MM.1S (cell line): ENCODE data around the gene FBXL17.

Source experiments
- EZH2 ChIP-seq: fragments of 300-600 bp; sonication (generic); optimal IDR thresholded peaks from 2 replicates; pipeline ENCODE3; 2017; ENCODE audit warnings: low read depth, mild to moderate bottlenecking, antibody characterized with exemption, low read length, mixed read lengths
- TF ChIP-seq, protein P1 (sequence below): fragments of 300-600 bp; sonication (generic); IDR thresholded peaks from 2 replicates; pipeline ENCODE4 v1.5.1; 2016; ENCODE audit warnings: antibody characterized with exemption, low read length, mixed read lengths

DNA sequence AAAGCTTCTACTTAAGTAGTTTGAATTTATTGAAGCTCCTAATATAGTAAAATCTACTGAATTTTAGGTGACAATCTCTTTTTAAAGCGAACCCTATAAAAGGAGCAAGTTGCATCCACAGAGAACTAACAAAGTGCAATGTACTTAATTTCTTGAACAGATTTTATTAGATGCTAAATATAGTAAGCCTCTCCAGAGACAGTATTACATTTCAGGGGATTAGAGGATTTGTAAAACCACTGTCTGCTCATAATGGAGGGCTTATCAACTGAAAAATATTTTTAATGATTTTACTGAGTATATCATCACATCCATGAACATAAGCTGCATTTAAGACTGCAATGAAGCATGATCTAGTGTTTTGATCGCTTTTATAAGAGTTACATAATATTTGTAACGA is 481.2 kb downstream of the FBXL17 start:
- TF ChIP-seq, protein P1, sequence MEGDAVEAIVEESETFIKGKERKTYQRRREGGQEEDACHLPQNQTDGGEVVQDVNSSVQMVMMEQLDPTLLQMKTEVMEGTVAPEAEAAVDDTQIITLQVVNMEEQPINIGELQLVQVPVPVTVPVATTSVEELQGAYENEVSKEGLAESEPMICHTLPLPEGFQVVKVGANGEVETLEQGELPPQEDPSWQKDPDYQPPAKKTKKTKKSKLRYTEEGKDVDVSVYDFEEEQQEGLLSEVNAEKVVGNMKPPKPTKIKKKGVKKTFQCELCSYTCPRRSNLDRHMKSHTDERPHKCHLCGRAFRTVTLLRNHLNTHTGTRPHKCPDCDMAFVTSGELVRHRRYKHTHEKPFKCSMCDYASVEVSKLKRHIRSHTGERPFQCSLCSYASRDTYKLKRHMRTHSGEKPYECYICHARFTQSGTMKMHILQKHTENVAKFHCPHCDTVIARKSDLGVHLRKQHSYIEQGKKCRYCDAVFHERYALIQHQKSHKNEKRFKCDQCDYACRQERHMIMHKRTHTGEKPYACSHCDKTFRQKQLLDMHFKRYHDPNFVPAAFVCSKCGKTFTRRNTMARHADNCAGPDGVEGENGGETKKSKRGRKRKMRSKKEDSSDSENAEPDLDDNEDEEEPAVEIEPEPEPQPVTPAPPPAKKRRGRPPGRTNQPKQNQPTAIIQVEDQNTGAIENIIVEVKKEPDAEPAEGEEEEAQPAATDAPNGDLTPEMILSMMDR = no peak
- TF ChIP-seq EZH2 = no peak
